ENCODE results near the gene NFS1.

NFS1 gene

DNA sequence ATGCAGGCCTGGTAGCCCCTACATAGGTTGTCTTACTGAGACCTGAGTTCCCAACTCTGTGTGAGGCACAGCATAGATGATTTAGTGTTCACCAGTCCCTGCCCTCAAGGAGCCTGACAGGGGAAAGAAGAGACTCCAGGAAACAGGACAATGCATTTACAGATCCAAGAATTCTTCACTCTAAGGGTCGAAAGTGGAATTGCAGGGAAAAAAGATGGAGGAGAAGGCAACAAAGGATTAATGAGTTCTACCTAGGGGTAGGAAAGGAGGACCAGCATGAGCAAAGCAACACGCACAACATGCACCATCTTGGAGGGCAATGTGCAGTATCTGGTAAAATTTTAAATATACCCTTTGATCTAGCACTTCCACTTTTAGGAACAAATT, 77.6 kb downstream of the NFS1 start:
- H3K27me3 ChIP-seq (ENCODE audit: low read length), result no peaks in the 10 kb centered on the region
- H3K27ac ChIP-seq (ENCODE audit: low read depth, low read length), result no peak overlapping the region
- H3K79me2 ChIP-seq (ENCODE audit: insufficient read depth, low read length), result no peaks in the 10 kb centered on the region
- TF ChIP-seq, protein P1, sequence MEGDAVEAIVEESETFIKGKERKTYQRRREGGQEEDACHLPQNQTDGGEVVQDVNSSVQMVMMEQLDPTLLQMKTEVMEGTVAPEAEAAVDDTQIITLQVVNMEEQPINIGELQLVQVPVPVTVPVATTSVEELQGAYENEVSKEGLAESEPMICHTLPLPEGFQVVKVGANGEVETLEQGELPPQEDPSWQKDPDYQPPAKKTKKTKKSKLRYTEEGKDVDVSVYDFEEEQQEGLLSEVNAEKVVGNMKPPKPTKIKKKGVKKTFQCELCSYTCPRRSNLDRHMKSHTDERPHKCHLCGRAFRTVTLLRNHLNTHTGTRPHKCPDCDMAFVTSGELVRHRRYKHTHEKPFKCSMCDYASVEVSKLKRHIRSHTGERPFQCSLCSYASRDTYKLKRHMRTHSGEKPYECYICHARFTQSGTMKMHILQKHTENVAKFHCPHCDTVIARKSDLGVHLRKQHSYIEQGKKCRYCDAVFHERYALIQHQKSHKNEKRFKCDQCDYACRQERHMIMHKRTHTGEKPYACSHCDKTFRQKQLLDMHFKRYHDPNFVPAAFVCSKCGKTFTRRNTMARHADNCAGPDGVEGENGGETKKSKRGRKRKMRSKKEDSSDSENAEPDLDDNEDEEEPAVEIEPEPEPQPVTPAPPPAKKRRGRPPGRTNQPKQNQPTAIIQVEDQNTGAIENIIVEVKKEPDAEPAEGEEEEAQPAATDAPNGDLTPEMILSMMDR (IDR thresholded peaks at IDR 0.05; ENCODE audit: insufficient read depth, low read length, poor library complexity, severe bottlenecking), result no peak
- TF ChIP-seq EZH2phosphoT487 (conservative IDR thresholded peaks at IDR 0.05; ENCODE audit: low read length), result no peak
- no peak overlapping the region for H2AFZ ChIP-seq (ENCODE audit: low read depth, low read length, severe bottlenecking)
- no peaks in the 10 kb centered on the region for H3K9me3 ChIP-seq (ENCODE audit: insufficient read depth, low read length)
- no peaks in the 10 kb centered on the region for H3F3A ChIP-seq (ENCODE audit: insufficient read depth)
- no peak overlapping the region for H3K4me2 ChIP-seq (ENCODE audit: low read depth, low read length, poor library complexity, severe bottlenecking)
- H3K4me3 ChIP-seq (ENCODE audit: insufficient read depth, low read length, poor library complexity, severe bottlenecking), result no peak overlapping the region
- H3K9me2 ChIP-seq (replicated peaks; ENCODE audit: insufficient read depth, low read length), result no peaks in the 10 kb centered on the region
- no peaks in the 10 kb centered on the region for H3K36me3 ChIP-seq (ENCODE audit: low read length)
- no peak overlapping the region for H3K9ac ChIP-seq (ENCODE audit: low read length)
- H4K20me1 ChIP-seq (ENCODE audit: low read depth, low read length), result no peaks in the 10 kb centered on the region

DNA sequence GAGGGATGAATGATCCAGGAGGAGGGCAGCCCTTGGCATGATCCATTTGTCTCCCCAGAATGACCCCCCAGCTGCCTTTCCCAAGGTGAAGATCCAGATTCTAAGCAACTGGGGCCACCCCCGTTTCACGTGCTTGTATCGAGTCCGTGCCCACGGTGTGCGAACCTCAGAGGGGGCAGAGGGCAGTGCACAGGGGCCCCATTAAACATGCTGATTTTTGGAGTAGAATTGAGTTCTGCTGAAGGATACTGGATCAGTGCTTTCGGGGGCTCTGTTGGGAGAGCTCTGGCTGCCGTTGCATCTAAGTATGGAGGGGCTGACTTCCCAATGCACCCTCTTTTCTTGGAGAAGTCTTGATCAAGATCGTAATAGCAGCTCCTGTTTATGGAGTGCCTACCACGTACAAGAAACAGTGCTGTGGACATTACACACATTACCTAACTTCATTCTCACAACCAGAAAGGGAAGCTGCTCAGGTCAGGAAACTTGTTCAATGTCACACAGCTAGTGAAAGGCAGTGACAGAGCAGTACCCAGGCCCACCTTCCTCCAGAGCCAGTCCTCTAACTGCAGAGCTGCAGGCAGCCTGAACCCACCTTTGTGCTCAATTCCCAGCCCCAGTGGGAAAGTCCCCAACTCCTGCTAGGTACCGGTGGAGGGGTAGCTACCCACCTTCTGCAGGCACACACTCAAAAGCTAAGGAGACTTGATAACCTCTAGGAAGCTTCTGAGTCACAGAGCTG, 78.2 kb downstream of the NFS1 start:
- Histone ChIP-seq H4K20me1 (ENCODE audit: low read depth, low read length) (no peaks in the 10 kb centered on the region), H3K9ac (ENCODE audit: low read length) (no peak overlapping the region), H3K4me3 (ENCODE audit: insufficient read depth, low read length, poor library complexity, severe bottlenecking) (no peak overlapping the region), H3K9me3 (ENCODE audit: insufficient read depth, low read length) (no peaks in the 10 kb centered on the region), H3K36me3 (ENCODE audit: low read length) (no peaks in the 10 kb centered on the region), H3K4me2 (ENCODE audit: low read depth, low read length, poor library complexity, severe bottlenecking) (no peak overlapping the region), H3K79me2 (ENCODE audit: insufficient read depth, low read length) (no peaks in the 10 kb centered on the region), H3K27me3 (ENCODE audit: low read length) (no peaks in the 10 kb centered on the region), H3F3A (ENCODE audit: insufficient read depth) (no peaks in the 10 kb centered on the region), H3K9me2 (replicated peaks; ENCODE audit: insufficient read depth, low read length) (no peaks in the 10 kb centered on the region), H3K27ac (ENCODE audit: low read depth, low read length) (no peak overlapping the region), H2AFZ (ENCODE audit: low read depth, low read length, severe bottlenecking) (no peak overlapping the region)
- no peak for TF ChIP-seq EZH2phosphoT487 (conservative IDR thresholded peaks at IDR 0.05; ENCODE audit: low read length)
- TF ChIP-seq, protein P1 (IDR thresholded peaks at IDR 0.05; ENCODE audit: insufficient read depth, low read length, poor library complexity, severe bottlenecking), result no peak

DNA sequence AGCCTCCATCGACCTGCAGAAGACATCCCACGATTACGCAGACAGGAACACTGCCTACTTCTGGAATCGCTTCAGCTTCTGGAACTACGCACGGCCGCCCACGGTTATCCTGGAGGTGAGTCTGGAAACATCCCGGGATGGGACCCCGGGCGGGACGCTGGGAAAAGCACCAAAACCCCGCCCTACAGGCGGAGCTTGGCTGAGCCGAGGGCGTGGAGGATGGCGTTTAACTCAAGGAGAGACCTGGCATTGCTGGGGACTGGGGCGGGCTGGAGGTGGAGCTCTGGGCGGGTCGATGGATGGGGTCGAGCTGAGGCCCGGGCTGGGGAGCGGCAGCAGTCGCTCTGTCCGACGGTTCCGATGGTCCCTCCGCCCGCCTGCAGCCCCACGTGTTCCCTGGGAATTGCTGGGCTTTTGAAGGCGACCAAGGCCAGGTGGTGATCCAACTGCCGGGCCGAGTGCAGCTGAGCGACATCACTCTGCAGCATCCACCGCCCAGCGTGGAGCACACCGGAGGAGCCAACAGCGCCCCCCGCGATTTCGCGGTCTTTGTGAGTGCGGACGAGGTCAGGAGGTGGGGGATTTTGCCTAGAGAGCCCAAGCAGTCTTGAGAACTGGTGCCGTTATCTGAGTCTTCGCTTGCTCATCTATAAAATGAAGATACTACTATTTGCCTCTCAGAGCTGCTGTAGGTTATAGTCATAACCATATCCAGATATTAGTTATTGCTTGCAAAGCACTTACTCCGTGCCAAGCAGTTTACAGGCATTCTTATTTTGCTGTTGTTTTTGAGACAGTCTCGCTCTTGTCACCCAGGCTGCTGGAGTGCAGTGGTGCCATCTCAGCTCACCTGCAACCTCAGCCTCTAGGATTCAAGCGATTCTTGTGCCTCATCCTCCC, 79.7 kb downstream of the NFS1 start:
- Histone ChIP-seq H4K20me1 (ENCODE audit: low read depth, low read length) (no peaks in the 10 kb centered on the region), H3K4me2 (ENCODE audit: low read depth, low read length, poor library complexity, severe bottlenecking) (peak overlapping the region; percentile 76), H3K36me3 (ENCODE audit: low read length) (no peaks in the 10 kb centered on the region), H3K4me3 (ENCODE audit: insufficient read depth, low read length, poor library complexity, severe bottlenecking) (peak overlapping the region; percentile 57), H3K27ac (ENCODE audit: low read depth, low read length) (no peak overlapping the region), H2AFZ (ENCODE audit: low read depth, low read length, severe bottlenecking) (peak overlapping the region; percentile 60), H3K9ac (ENCODE audit: low read length) (peak overlapping the region; percentile 47; the same call in 1 of the 2 replicates), H3K27me3 (ENCODE audit: low read length) (no peaks in the 10 kb centered on the region), H3K9me2 (replicated peaks; ENCODE audit: insufficient read depth, low read length) (no peaks in the 10 kb centered on the region), H3K9me3 (ENCODE audit: insufficient read depth, low read length) (no peaks in the 10 kb centered on the region), H3K79me2 (ENCODE audit: insufficient read depth, low read length) (no peaks in the 10 kb centered on the region), H3F3A (ENCODE audit: insufficient read depth) (no peaks in the 10 kb centered on the region)
- TF ChIP-seq, protein P1 (IDR thresholded peaks at IDR 0.05; ENCODE audit: insufficient read depth, low read length, poor library complexity, severe bottlenecking), result peak; percentile 74
- no peak for TF ChIP-seq EZH2phosphoT487 (conservative IDR thresholded peaks at IDR 0.05; ENCODE audit: low read length)
